Measurements from ENCODE around the gene PDIA5.

Gene PDIA5

GRCh38 chr3:123119802-123120201, 53.0 kb downstream of the PDIA5 start:
- DNase-seq (ENCODE audit: low spot score) = no peak

DNA sequence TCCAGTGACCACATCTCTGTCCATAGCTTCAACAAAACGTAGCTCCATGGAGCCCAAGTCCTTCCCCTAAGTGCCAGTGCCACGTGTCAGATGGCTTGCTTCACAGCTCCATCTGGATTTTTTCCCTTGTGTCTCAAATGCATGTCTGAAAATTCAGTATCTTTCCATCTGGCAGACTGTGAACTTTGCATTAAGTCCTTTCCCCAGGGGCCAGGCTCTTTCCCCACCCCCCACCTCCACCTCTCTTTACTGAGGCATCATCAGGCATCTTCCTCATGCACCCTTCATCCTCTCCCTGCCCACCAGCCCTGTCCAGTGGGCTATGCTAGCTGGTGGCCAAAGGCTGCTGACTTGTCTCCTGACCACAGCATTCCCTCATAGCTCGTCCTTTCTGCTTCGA, 53.7 kb downstream of the PDIA5 start:
- no peak for DNase-seq (ENCODE audit: low spot score)

DNA sequence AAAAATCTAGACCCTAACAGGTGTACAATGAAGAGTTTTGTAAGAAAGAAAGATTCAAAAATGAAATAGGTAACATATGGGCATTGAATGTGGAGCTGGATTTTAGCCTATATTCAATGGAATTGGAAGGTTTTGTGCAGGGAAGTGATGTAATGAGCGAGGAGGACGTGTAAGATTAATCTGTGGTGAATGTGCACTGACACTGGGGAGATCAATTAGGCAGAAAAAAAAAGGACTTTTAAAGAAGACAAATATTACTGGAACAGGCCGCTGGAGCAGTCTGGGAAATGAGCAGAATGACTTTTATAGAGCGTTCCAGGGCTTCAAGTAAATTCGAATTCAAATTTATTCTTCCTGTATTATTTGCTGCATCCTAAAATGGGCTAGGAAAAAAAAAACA, 55.2 kb downstream of the PDIA5 start:
- DNase-seq (ENCODE audit: low spot score) = no peak

DNA sequence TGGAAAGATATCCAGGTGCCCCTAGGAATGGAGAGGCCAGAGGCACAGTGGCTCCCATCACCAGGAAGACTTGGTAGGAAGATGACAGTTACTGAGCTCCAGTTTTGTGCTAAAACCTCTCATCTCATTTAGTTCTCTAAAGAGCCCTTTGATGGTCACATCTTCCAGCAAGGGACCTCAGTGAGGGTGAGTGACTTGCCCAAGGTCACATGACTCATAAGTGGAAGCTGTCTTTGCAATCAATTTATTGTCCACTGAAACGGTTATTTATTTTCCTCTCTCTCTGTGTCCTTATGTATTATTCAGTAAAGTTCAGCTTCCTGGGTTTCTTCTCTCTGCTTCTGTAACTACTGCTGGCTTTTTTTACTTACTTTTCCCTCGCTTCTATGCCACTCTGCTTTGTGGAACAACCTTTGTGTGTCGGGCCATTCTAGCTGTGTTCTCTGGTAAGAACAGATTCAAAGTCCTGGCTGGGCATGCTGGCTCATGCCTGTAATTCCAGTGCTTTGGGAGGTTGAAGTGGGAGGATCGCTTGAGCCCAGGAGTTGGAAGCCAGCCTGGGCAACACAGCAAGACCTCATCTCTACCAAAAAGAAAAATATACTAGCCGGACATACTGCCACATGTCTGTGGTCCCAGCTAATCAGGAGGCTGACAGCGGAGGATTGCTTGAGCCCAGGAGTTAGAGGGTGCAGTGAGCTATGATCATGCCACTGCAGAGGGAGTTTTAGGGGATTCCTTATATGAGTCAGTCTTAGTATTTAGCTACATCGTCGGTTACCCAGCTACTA, 55.9 kb downstream of the PDIA5 start:
- DNase-seq (ENCODE audit: low spot score) = no peak

GRCh38 chr3:123123716-123124616, 57.1 kb downstream of the PDIA5 start:
- no peak for DNase-seq (ENCODE audit: low spot score)

DNA sequence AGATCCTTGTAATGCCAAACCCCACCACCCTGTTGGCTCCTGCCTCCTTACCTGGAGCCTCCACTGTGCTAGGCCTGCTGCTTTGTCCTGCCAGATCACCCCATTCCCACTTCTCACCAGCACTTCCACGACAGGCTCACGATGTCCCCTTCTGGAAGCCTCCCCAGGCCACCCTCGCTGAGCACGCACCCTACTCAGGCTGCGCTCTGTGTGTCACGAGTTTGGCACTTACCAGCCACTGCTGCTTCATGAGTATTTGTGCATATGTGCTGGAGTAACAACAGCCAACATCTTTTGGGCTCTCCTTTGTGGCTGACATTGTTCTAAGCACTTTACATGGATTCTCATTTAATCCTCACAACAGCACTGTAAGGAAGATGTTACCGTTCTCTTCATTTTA, 58.1 kb downstream of the PDIA5 start:
- DNase-seq (ENCODE audit: low spot score) = no peak

DNA sequence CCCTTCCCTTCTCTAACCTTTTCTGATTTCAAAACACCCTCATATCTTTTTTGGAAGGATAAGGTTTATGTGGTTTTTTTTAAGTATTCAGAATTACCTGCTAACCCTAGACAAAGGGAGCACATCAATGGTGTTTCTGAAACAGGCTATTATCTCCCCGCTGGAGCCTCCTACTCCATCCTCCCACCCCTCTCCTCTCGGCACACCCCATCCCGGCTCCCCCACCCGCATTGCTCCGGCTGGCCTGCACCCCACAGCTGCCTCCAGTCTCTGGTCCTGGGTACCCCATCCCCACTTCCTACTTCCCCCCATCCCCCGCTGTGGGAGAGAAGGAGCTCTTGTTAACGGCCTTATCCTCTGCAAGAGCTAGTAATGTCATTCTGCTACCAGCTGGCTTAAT, 59.2 kb downstream of the PDIA5 start:
- no peak for DNase-seq (ENCODE audit: low spot score)

DNA sequence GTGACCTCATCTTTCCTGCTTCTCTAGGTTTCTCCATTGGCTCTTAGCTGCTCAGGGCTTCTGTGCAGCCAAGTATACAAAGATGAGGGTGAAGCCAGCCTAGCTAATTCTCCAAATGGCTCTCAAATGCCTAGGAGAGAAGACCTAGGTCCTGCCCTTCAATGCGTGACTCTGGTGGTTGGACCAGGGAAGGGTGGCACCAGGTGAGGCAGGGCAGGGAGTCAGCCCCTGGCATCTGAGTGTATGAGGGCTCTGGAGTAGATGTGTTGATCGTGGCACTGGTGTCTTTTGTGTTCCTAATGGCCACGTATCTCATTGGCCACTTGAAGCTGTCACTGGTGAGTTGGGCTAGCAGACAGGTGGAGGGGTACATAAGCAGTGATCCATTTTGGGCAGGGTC, 59.8 kb downstream of the PDIA5 start:
- DNase-seq (ENCODE audit: low spot score) = no peak

DNA sequence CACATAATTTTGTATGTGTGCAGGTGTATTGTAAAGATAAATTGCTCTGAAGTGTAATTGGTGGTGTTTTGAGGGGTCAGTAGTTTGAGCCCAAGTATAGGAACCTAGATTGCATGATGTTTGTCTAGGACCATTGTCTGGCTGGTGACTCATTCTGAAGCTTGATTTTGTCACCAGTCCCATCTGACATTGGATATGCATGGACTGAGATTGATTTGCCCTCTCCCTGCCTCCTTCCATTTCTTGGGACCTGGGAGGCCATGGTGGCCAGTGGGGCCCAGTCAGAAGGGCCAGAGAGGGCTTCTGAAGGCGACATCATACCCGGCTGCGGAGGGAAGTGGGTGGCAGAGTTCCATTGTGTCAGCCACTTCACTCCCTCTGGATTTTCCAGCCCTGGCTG, 62.3 kb downstream of the PDIA5 start:
- DNase-seq (ENCODE audit: low spot score) = no peak

DNA sequence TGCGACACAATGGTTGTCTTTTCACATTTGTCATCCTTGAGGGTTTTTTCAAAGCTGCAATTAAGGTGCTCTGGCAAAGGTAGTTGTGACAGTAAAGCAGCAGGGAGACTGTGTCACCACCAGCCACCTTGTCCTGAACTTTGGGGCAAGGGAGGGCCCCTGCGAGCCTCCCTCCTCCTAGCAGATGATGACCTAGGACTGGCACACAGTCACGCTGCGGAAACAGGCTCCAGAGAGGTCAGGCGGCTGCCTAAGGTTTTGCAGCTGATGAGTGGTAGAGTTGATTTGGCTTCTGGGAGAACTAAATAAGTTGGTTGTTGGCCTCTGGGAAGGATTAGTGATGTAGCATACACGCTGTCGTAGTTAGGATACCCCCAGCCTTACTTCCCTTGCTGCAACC, 62.7 kb downstream of the PDIA5 start:
- no peak for DNase-seq (ENCODE audit: low spot score)

GRCh38 chr3:123130079-123130750, 63.4 kb downstream of the PDIA5 start:
- DNase-seq (ENCODE audit: low spot score) = no peak

DNA sequence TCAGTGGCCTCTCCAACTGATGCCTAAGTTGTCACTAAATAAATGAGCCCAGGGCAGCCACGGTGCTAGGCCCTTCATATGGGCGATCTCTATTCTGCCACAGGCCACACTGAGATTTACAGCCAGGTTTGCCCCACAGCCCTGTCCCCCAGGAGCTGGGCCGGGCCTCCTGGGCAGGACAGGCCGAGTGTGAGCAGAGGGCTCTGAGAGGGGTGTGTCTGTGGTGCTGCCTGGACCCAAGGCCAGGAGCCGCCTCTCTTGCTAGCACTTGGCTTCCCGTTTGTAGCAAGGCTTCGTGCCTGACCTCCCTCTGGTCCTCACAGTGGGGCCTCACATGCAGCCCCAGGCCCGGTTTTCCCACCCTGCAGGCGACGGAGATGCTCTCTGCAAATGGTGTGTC, 67.8 kb downstream of the PDIA5 start:
- no peak for DNase-seq (ENCODE audit: low spot score)

DNA sequence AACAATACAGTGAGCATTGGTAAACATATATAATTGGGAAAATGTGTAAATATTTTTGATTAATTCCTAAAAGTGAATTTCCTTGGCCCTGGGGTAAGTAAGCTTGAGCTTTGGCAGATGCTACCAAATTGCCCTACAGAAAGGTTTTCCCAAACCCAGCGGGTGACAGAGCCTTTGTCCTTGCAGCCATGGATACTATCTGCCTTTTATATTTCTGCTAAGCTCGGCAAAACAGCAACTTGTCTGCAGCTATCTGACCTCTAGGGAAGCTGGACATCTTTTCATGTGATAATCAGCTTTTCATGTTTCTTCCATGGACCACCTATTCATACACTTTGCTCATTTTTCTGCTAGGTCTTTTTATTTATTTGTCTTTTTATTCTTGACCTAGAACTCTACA, 70.2 kb downstream of the PDIA5 start:
- no peak for DNase-seq (ENCODE audit: low spot score)

DNA sequence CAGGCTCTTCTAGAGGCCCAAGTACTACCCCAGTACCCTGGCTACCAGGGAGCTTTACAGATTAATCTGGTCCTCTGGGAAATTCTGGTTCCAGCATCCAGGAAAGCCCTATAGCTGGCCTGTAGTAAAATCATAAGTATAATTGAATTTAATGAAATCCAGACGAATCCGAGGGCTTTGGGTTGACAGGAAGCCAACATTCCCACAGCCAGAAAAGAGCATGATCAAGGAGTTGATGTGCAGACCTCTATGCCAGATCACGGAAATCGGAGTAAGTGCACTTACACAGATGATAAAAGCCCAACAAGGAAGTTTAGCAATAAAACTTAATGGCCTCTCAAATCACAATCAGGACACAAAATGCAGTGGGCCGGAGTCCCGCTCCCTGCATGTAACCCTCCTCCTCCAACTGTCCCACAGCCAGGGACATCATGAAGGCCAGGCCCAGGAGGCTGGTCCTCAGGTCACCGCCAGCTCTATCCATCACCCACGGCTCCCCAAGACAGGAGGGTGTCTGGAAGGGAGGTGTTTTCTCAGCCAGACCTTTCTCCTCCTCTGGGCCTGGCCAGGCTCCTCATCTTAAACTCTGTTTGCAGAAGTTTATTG, 72.1 kb downstream of the PDIA5 start:
- DNase-seq (ENCODE audit: low spot score) = no peak

GRCh38 chr3:123139522-123139921, 72.7 kb downstream of the PDIA5 start:
- no peak for DNase-seq (ENCODE audit: low spot score)

GRCh38 chr3:123140550-123140949, 73.7 kb downstream of the PDIA5 start:
- DNase-seq (ENCODE audit: low spot score) = no peak

DNA sequence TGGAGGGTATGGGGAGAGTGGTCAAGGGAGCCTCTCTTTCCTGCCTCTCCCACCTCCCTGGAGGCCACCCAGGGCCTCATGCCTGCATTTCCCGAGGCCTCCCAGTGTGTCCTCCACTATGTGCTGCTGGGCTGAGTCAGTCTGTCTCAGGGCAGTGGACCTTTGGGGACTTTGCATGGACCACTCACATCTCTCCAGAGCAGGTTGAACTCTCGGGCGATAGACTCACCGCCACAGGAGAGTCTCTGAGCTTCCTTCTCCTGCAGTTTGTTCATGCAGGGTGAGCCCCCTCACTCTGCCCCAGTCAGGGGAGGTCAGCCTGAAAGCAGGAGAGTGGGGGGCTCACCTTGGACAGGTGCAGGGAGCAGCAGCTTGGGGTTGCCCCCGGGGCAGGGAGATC, 74.5 kb downstream of the PDIA5 start:
- DNase-seq (ENCODE audit: low spot score) = no peak

DNA sequence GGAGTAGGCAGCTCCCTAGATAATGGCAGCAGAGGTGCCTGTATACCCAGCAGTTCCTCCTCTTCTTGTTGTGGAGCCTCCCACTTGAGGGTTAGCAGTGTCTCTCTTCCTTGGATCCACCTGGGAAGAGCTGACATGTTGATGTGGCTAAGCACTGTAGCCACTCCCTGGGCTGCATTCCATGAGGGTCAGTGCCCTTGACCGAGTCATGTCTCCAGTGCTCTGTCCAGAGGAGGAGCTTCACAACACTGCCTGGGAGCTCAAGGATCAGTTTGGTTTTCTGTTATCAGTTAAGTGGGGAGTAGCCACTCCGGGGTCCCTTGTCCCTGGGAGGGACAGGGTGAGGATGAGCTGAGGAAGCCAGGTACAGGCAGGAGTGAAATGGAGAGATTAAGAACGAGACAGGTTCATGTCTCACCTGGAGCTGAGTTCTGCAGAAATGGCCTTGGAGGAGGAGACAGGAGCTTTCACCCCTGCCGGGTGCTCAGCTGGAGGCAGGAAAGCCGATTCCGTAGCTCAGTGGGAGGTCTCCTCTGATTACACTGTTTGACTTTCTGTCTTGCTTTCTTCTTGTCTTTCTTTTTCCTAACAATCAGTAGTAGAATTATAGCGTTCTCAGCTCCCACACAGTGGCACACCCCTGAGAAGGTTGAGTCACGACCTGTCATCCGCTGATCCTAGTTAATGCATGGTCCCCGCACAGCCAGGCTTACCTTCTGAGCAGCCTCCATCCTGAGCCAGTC, 77.0 kb downstream of the PDIA5 start:
- DNase-seq (ENCODE audit: low spot score) = no peak

- DNase-seq (ENCODE audit: low spot score) = no peak
These were observed 81.1 kb downstream of the PDIA5 start for GRCh38 chr3:123147754-123148535.

DNA sequence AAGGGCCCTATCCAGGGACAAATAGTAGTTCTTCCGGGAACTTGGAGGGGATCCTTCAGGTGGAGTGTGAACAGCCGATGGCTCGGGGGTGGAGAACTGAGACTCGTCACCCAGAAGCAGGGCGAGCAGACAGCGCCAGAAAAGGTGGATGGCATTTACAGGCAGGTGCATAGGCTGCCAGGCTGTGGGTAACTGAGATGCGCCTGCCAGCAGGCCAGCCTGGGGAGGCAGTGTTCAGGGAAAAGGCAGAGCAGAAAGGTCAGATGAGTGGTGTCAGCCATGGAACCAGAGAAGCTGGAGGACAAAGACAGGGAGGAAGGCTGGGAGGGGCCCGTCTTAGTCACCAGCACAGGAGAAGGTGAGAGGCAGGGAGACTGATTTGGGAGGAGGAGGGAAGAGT, 81.9 kb downstream of the PDIA5 start:
- no peak for DNase-seq (ENCODE audit: low spot score)

DNA sequence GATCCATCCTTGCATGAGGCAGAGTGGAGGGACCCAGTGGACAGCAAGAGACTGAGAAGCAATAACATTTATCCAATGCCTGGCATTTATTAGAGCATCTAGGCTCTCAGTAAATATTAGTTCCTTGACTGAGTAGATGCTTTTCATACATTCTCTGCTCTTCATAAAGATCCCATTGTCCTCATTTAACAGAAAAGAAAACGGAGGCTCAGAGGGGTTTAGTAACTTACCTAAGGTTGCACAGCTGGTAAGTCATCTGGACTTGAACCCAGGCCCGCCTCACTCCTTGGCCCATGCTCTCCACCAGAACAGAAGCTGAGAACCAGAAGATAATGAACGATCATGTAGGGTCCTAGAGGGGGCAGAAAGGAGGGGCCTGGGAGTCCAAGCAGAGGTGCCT, 82.7 kb downstream of the PDIA5 start:
- no peak for DNase-seq (ENCODE audit: low spot score)

All from kidney capillary endothelial cell (primary cell).